Activated CD4-positive, alpha-beta T cell treated with anti-CD3 and anti-CD28 coated beads, Interleukin-10, Interleukin-2, amounts not matched to agents 100 ng/mL and 50 ng/mL, durations not matched to agents 16 hours and 8 hours (primary cell): ENCODE measurements around the gene SKOR1.

ENCODE experiments used
- DNase-seq: peaks from one replicate; pipeline ENCODE4 v3.0.0-alpha.2; 2020

Gene SKOR1

GRCh38 chr15:67833710-67834511 is 8.6 kb downstream of the SKOR1 start:
- DNase-seq, result peak; percentile 30

GRCh38 chr15:67834581-67835296 is 9.4 kb downstream of the SKOR1 start:
- no peak for DNase-seq

GRCh38 chr15:67835297-67836133 is 10.2 kb downstream of the SKOR1 start:
- DNase-seq, result no peak

GRCh38 chr15:67836134-67836455 is 10.8 kb downstream of the SKOR1 start:
- no peak for DNase-seq

- DNase-seq, result peak; percentile 53
Observed at GRCh38 chr15:67836477-67836876, 11.2 kb downstream of the SKOR1 start.

GRCh38 chr15:67836955-67837354 is 11.6 kb downstream of the SKOR1 start:
- DNase-seq, result no peak

- no peak for DNase-seq
Observed at GRCh38 chr15:67838789-67839332, 13.6 kb downstream of the SKOR1 start.

GRCh38 chr15:67839499-67839928 is 14.2 kb downstream of the SKOR1 start:
- DNase-seq, result peak; percentile 31

GRCh38 chr15:67839929-67840748 is 14.8 kb downstream of the SKOR1 start, which contains the start of gene RNU6-1:
Gene RNU6-1, minus strand, starts transcription at chr15:67840045.
- DNase-seq, result peak; percentile 97

GRCh38 chr15:67840749-67841512 is 15.6 kb downstream of the SKOR1 start:
- DNase-seq, result no peak

- DNase-seq, result no peak
Observed at GRCh38 chr15:67841513-67841762, 16.1 kb downstream of the SKOR1 start.

GRCh38 chr15:67843092-67843501 is 17.8 kb downstream of the SKOR1 start:
- no peak for DNase-seq

GRCh38 chr15:67843571-67844387 is 18.5 kb downstream of the SKOR1 start:
- no peak for DNase-seq

- DNase-seq, result no peak
Observed at GRCh38 chr15:67845974-67846373, 20.7 kb downstream of the SKOR1 start.

- DNase-seq, result no peak
Observed at GRCh38 chr15:67849538-67849937, 24.2 kb downstream of the SKOR1 start.

GRCh38 chr15:67850336-67850735 is 25.0 kb downstream of the SKOR1 start:
- DNase-seq, result no peak

GRCh38 chr15:67850994-67851571 is 25.8 kb downstream of the SKOR1 start:
- no peak for DNase-seq

GRCh38 chr15:67852418-67852817 is 27.1 kb downstream of the SKOR1 start:
- DNase-seq, result no peak

GRCh38 chr15:67853454-67853853 is 28.1 kb downstream of the SKOR1 start:
- no peak for DNase-seq

- DNase-seq, result no peak
Observed at GRCh38 chr15:67854358-67854757, 29.0 kb downstream of the SKOR1 start.
